Measurements from ENCODE around the gene SERAC1. TPM values are rescaled to one million over a fixed set of nuclear protein-coding genes. Genes with fewer than 3 reads are reported as not detected.

SERAC1 gene
- total and polyA plus RNA-seq, 10 of the 15 experiments (the other 5 are each of a cell fraction or from before 2014, with no cell fraction given), result 0.76 to 2.9 (median 2.2) TPM

GRCh38 chr6:158125271-158125670 is 42.8 kb downstream of the SERAC1 start:
- Histone ChIP-seq H3K79me2 (ENCODE audit: control insufficient read depth, insufficient read depth, low read length) (no peaks in the 10 kb centered on the region), H3K27me3 (replicated peaks in 1 of 2; ENCODE audit: control insufficient read depth in 2 of 2, insufficient read depth in 2 of 2, low read length in 1 of 2) (no peaks in the 10 kb centered on the region), H3K9me3 (replicated peaks; ENCODE audit: control insufficient read depth, insufficient read depth, low read length) (no peaks in the 10 kb centered on the region), H3K27ac (ENCODE audit: control insufficient read depth, insufficient read depth) (no peak overlapping the region), H3K4me1 (ENCODE audit: control insufficient read depth, insufficient read depth, low read length) (no peaks in the 10 kb centered on the region), H3K4me2 (ENCODE audit: control insufficient read depth, insufficient read depth) (no peak overlapping the region), H3K9ac (ENCODE audit: control insufficient read depth, insufficient read depth, low read length) (no peak overlapping the region), H3K36me3 (ENCODE audit: control insufficient read depth in 2 of 2, insufficient read depth in 2 of 2, low read length in 1 of 2) (no peaks in the 10 kb centered on the region), H4K20me1 (ENCODE audit: control insufficient read depth, insufficient read depth) (no peaks in the 10 kb centered on the region), H2AFZ (ENCODE audit: control insufficient read depth, low read depth, low read length) (no peak overlapping the region), H3K4me3 (no peak overlapping the region)
- FAIRE-seq (no peak), ATAC-seq (no peak), DNase-seq (ENCODE audit: low read depth, low spot score) (no peak)
- SMC1A ChIA-PET (ENCODE audit: uncharacterized antibody, unreplicated experiment), result no interaction called here
- CTCF ChIA-PET, result interaction anchor here (0.6 kb wide), 1 partner anchor 87 kb away, joined by 6 read pairs; no protein-coding TSS in a partner anchor
- intact Hi-C loops (cut with micrococcal nuclease; ENCODE audit: unreplicated experiment) (no loop called here), in situ Hi-C loops (cut with MboI) (no loop called here)
- no peak for TF ChIP-seq ZBTB33 (IDR thresholded peaks at IDR 0.05)
- no peak for TF ChIP-seq RAD21 (IDR thresholded peaks at IDR 0.05; ENCODE audit: insufficient read depth, low read depth, low read length)
- no peak for TF ChIP-seq NFXL1 (IDR thresholded peaks at IDR 0.05; ENCODE audit: borderline replicate concordance)
- TF ChIP-seq SREBF2 (IDR thresholded peaks at IDR 0.05; ENCODE audit: low read length), result no peak
- no peak for TF ChIP-seq IRF5 (IDR thresholded peaks at IDR 0.05; ENCODE audit: borderline replicate concordance)
- TF ChIP-seq SUPT20H (IDR thresholded peaks at IDR 0.05; ENCODE audit: borderline replicate concordance, control insufficient read depth, low read depth, low read length), result no peak
- no peak for TF ChIP-seq RFX5 (IDR thresholded peaks at IDR 0.05; ENCODE audit: low read depth, low read length)
- TF ChIP-seq RELA (IDR thresholded peaks at IDR 0.05; ENCODE audit: borderline replicate concordance, partially characterized antibody), result no peak
- no peak for TF ChIP-seq EZH2 (IDR thresholded peaks at IDR 0.05; ENCODE audit: borderline replicate concordance, control insufficient read depth, low read depth, low read length)
- no peak for TF ChIP-seq CTCF (IDR thresholded peaks at IDR 0.05 in 2 of 3, conservative IDR thresholded peaks at IDR 0.05 in 1 of 3; ENCODE audit: control insufficient read depth in 2 of 3, extremely low read depth in 1 of 3, insufficient read depth in 1 of 3, low read depth in 3 of 3, low read length in 3 of 3)
- TF ChIP-seq TARDBP (IDR thresholded peaks at IDR 0.05; ENCODE audit: borderline replicate concordance), result no peak
- POLR2A ChIA-PET, result no interaction called here
- 97% methylated on average over 2 of the region's 2 CpGs for WGBS (ENCODE audit: insufficient coverage, insufficient replicate concordance, low lambda C conversion rate, missing lambda C conversion rate)
- no TSS peak for BruUV-seq (replicated peaks)
- RAD21 ChIA-PET (ENCODE audit: unreplicated experiment), result no interaction called here

All from GM12878 (cell line).